Activated CD8-positive, alpha-beta T cell treated with anti-CD3 and anti-CD28 coated beads, Interleukin-2, amount 10 ng/mL, durations not matched to agents 7 days and 5 days (primary cell): Measurements from ENCODE around the gene ZSCAN2. TPM values are rescaled to one million over a fixed set of nuclear protein-coding genes. Genes with fewer than 3 reads are reported as not detected.
"Not testable (repeated sequence)": the region's sequence is repeated elsewhere in the genome, so short reads cannot be mapped to it uniquely, and the experiment has no call there.

Experiments used
- ATAC-seq: fragments of 150-1000 bp; cut with Tn5 transposase; one replicate; pipeline ENCODE4 v1.10.0; 2021; ENCODE audit warnings: moderate library complexity
- CTCF ChIA-PET: fragments of 350-600 bp; sonication (Branson Sonifier 250); formaldehyde crosslinking; loops from one replicate; lab custom pipeline; 2021; ENCODE audit warnings: antibody characterized with exemption; lab: Charles Lee
- POLR2A ChIA-PET: fragments of 350-600 bp; sonication (Branson Sonifier 250); formaldehyde crosslinking; loops from one replicate; lab custom pipeline; 2021; ENCODE audit warnings: antibody characterized with exemption; lab: Charles Lee
- DNase-seq: peaks from one replicate; pipeline ENCODE4 v3.0.0-alpha.2; 2020
- H3K27ac Mint-ChIP-seq: one replicate; pipeline ENCODE4 v1.8.0; 2021; ENCODE audit warnings: mild to moderate bottlenecking, mixed read lengths
- H3K27me3 Mint-ChIP-seq: one replicate; pipeline ENCODE4 v1.8.0; 2021; ENCODE audit warnings: low read depth, mixed read lengths
- H3K36me3 Mint-ChIP-seq: one replicate; pipeline ENCODE4 v1.8.0; 2021; ENCODE audit warnings: low read depth, mixed read lengths
- H3K4me1 Mint-ChIP-seq: one replicate; pipeline ENCODE4 v1.8.0; 2021; ENCODE audit warnings: low read depth, mixed read lengths
- H3K4me3 Mint-ChIP-seq: one replicate; pipeline ENCODE4 v1.8.0; 2021; ENCODE audit warnings: mild to moderate bottlenecking, mixed read lengths
- H3K9me3 Mint-ChIP-seq: one replicate; pipeline ENCODE4 v1.8.0; 2022; ENCODE audit warnings: mixed read lengths; ENCODE audit not compliant: insufficient read depth
- total RNA-seq, 2 experiments: library from RNA; stranded (reverse); gene quantifications; one replicate each; pipeline ENCODE4 v1.2.3, GENCODE V29; 2021

Gene ZSCAN2
- total RNA-seq, 2 experiments from 2014 or later = 6.5 to 6.7 TPM

DNA sequence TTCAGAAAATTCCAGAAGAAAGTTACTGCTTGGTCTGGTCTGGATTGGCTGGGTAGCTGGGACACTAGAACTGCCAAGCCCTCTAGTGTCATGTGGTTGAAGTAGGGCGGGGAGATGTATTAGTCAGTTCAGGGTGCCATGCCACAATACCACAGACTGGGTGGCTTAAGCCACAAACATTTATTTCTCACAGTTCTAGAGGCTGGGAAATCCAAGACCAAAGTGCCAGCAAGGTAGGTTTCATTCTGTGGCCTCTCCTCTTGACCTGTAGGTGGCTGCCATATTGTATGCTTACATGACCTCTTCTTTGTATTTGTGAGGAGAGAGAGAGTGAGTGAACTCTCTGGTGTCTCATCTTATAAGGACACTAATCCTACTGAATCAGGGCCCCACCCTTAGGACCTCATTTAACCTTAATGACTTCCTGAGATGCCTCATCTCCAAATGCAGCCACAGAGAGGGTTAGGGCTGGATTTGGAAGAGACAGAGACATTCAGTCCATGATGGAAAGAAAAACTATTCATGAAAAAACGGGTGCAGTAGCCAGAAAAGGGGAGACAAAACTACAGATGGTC is 18.1 kb upstream of the ZSCAN2 start:
- ATAC-seq (no peak), DNase-seq (no peak)
- CTCF ChIA-PET = interaction anchor here (2.8 kb wide), 1 partner anchor 11 kb away, joined by 9 read pairs; no protein-coding TSS in a partner anchor
- Mint-ChIP-seq H3K36me3 (peaks cover 2% of the 10 kb centered on the region), H3K4me3 (no peak overlapping the region), H3K4me1 (peaks cover 14% of the 10 kb centered on the region), H3K27me3 (peaks cover 17% of the 10 kb centered on the region), H3K9me3 (peaks cover 6% of the 10 kb centered on the region), H3K27ac (no peak overlapping the region)
- POLR2A ChIA-PET = no interaction called here

GRCh38 chr15:84583921-84584320 is 16.9 kb upstream of the ZSCAN2 start:
- CTCF ChIA-PET = interaction anchor here (0.6 kb wide), 1 partner anchor 1588 kb away, joined by 3 read pairs; no protein-coding TSS in a partner anchor
- not testable (repeated sequence) for H3K27ac Mint-ChIP-seq
- H3K4me1 Mint-ChIP-seq = peaks cover 18% of the 10 kb centered on the region

GRCh38 chr15:84586696-84587095 is 14.1 kb upstream of the ZSCAN2 start:
- Mint-ChIP-seq H3K4me1 (peaks cover 18% of the 10 kb centered on the region), H3K4me3 (no peak overlapping the region), H3K36me3 (peaks cover 2% of the 10 kb centered on the region), H3K9me3 (peaks cover 6% of the 10 kb centered on the region), H3K27me3 (peaks cover 11% of the 10 kb centered on the region), H3K27ac (no peak overlapping the region)
- ATAC-seq (no peak), DNase-seq (no peak)
- ChIA-PET CTCF (interaction anchor here (0.7 to 4.1 kb wide), 8 partner anchors 12 to 703 kb away, joined by 3 to 52 read pairs (median 10); partner anchors contain the start of gene ZSCAN2), POLR2A (no interaction called here)

More at GRCh38 chr15:84583921-84584320, 16.9 kb upstream of the ZSCAN2 start:
- H3K9me3 Mint-ChIP-seq, POLR2A ChIA-PET, DNase-seq, H3K36me3 Mint-ChIP-seq, ATAC-seq, H3K4me3 Mint-ChIP-seq: not testable (repeated sequence)
- H3K27me3 Mint-ChIP-seq = peaks cover 13% of the 10 kb centered on the region

DNA sequence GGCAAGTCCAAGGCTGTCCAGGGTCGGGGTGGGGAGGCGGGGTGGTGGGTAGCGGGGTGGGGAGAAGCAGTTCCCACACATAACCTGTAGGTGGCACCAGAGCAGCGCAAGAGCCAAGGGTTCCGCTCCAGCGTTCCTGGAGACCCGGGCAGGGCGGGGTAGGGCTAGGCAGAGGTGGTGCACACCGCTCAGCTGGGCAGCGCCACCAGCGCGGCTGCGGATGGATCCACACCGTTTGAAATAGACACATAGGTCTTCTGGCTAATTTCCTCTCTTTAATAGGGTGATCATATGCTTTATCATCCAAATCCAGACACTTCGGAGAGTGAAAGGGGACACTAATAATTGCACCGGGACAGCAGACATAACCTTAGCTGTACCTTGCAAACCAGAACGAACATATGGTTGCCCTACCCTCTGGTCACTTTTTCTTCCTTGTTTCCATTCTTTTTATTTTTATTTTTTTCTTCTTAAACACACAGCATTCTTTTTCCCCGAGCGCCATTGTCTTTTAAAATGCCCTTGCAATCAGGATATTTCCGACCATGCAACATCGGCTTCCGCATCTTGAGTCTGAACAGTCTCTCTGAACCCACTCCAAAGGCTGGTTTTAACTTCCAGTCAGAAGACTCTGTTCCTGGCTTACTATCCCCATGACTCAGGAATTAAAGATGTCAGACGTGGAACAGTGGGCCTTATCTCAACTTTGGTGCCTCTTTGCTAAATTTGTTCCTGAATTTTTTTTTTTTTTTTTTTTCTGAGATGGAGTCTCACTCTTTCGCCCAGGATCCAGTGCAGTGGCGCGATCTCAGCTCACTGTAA is 12.5 kb upstream of the ZSCAN2 start:
- H3K27me3 Mint-ChIP-seq = peaks cover 14% of the 10 kb centered on the region
- ATAC-seq = peak; percentile 100
- no peaks in the 10 kb centered on the region for H3K9me3 Mint-ChIP-seq
- peak overlapping the region; percentile 59 for H3K4me3 Mint-ChIP-seq
- POLR2A ChIA-PET = interaction anchor here (1.1 to 1.2 kb wide), 2 partner anchors 17 to 65 kb away, joined by 3 to 4 read pairs; partner anchors contain the start of gene WDR73
- no peaks in the 10 kb centered on the region for H3K36me3 Mint-ChIP-seq
- peaks cover 5% of the 10 kb centered on the region for H3K4me1 Mint-ChIP-seq
- CTCF ChIA-PET = interaction anchor here (0.6 to 4.1 kb wide), 34 partner anchors 7 to 701 kb away, joined by 3 to 52 read pairs (median 4); partner anchors contain the start of genes WDR73, ZNF592 and ZSCAN2
- peak; percentile 91 for DNase-seq
- H3K27ac Mint-ChIP-seq = no peak overlapping the region

- DNase-seq (no peak), ATAC-seq (no peak)
- H3K36me3 Mint-ChIP-seq = no peaks in the 10 kb centered on the region
- H3K27ac Mint-ChIP-seq = no peak overlapping the region
- POLR2A ChIA-PET = no interaction called here
- peaks cover 8% of the 10 kb centered on the region for H3K27me3 Mint-ChIP-seq
- CTCF ChIA-PET = interaction anchor here (0.9 to 2.9 kb wide), 6 partner anchors 8 to 338 kb away, joined by 3 to 9 read pairs (median 4); partner anchors contain the start of gene WDR73
- peaks cover 19% of the 10 kb centered on the region for H3K4me1 Mint-ChIP-seq
- H3K4me3 Mint-ChIP-seq = no peak overlapping the region
- no peaks in the 10 kb centered on the region for H3K9me3 Mint-ChIP-seq
These were observed 10.4 kb upstream of the ZSCAN2 start for GRCh38 chr15:84590406-84590805.

DNA sequence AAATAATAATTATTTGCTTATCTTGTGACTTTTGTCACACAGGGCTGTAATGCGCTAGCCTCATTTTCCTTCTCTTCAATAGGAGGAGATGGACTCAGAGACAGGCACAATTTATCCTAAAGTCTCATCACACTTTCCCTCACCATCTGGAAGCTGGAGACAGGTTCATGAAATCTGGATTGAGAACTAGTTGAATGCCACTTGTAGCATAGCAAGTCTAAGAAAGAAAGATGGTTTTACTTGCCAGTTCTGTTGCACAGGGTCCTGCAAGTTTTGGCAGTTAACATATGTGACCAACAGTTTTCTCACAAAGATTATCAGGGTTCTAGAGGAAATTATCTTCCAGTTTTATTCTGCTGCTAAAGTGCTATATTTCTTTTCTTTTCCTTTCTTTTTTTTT is 9.0 kb upstream of the ZSCAN2 start:
- peaks cover 21% of the 10 kb centered on the region for H3K4me1 Mint-ChIP-seq
- H3K27me3 Mint-ChIP-seq = peaks cover 6% of the 10 kb centered on the region
- H3K9me3 Mint-ChIP-seq = no peaks in the 10 kb centered on the region
- H3K4me3 Mint-ChIP-seq = no peak overlapping the region
- ATAC-seq (no peak), DNase-seq (no peak)
- POLR2A ChIA-PET = no interaction called here
- no peaks in the 10 kb centered on the region for H3K36me3 Mint-ChIP-seq
- H3K27ac Mint-ChIP-seq = no peak overlapping the region
- CTCF ChIA-PET = interaction anchor here (1.2 to 2.9 kb wide), 2 partner anchors 62 to 336 kb away, joined by 4 to 9 read pairs; partner anchors contain the start of gene WDR73

DNA sequence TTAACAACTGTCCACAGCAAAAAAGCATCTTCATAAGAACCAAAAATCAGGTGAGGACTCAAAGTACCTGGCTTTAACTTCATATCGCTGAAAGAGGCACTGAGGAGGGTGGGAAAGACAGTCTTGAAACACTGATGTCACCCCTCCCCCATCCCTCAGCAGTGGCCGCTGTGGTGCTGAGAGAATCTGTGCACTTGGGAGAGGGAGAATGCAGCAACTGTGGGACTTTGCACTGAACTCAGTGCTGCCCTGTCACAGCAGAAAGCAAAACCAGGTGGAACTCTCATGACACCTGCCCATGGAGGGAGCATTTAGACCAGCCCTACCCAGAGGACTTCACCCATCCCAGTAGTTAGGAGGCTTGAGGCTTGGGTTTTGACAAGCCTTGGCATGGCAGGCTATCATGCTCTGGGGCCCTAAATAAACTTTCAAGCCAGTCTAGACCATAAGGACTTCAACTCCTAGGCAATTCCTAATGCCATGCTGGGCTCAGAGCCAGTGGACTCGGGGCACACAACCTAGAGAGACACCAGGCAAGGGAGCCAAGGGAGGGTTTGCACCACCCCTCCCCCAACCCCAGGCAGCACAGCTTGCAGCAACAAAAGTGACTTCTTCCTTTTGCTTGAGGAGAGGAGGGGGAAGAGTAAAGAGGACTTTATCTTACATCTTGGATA is 6.1 kb upstream of the ZSCAN2 start:
- Mint-ChIP-seq H3K36me3 (no peaks in the 10 kb centered on the region), H3K9me3 (no peaks in the 10 kb centered on the region), H3K27me3 (peaks cover 3% of the 10 kb centered on the region), H3K4me3 (no peak overlapping the region), H3K27ac (no peak overlapping the region), H3K4me1 (peaks cover 45% of the 10 kb centered on the region)
- ATAC-seq (no peak), DNase-seq (no peak)
- ChIA-PET CTCF (interaction anchor here (0.8 to 1.3 kb wide), 3 partner anchors 11 to 59 kb away, joined by 3 to 4 read pairs (median 3); partner anchors contain the start of gene WDR73), POLR2A (no interaction called here)

GRCh38 chr15:84595660-84596059 is 5.1 kb upstream of the ZSCAN2 start:
- ChIA-PET POLR2A (no interaction called here), CTCF (interaction anchor here (1.0 to 1.3 kb wide), 2 partner anchors 8 to 10 kb away, joined by 3 to 4 read pairs; no protein-coding TSS in a partner anchor)
- Mint-ChIP-seq H3K4me1 (peaks cover 49% of the 10 kb centered on the region), H3K36me3 (no peaks in the 10 kb centered on the region), H3K27ac (no peak overlapping the region), H3K27me3 (peaks cover 3% of the 10 kb centered on the region), H3K4me3 (no peak overlapping the region), H3K9me3 (no peaks in the 10 kb centered on the region)
- ATAC-seq = no peak
- no peak for DNase-seq

- Mint-ChIP-seq H3K9me3 (no peaks in the 10 kb centered on the region), H3K36me3 (no peaks in the 10 kb centered on the region), H3K4me3 (no peak overlapping the region), H3K27ac (no peak overlapping the region), H3K27me3 (peaks cover 3% of the 10 kb centered on the region), H3K4me1 (peaks cover 54% of the 10 kb centered on the region)
- no peak for DNase-seq
- CTCF ChIA-PET = interaction anchor here (0.8 to 5.7 kb wide), 10 partner anchors 10 to 447 kb away, joined by 3 to 79 read pairs (median 7); partner anchors contain the start of gene WDR73
- POLR2A ChIA-PET = no interaction called here
- no peak for ATAC-seq
These were observed 3.5 kb upstream of the ZSCAN2 start for GRCh38 chr15:84597296-84597695.

- POLR2A ChIA-PET = interaction anchor here (1.0 to 1.8 kb wide), 4 partner anchors 33 to 57 kb away, joined by 4 to 10 read pairs (median 8); no protein-coding TSS in a partner anchor
- DNase-seq (peak; percentile 62), ATAC-seq (peak; percentile 42)
- H3K27me3 Mint-ChIP-seq = no peaks in the 10 kb centered on the region
- H3K36me3 Mint-ChIP-seq = no peaks in the 10 kb centered on the region
- peaks cover 59% of the 10 kb centered on the region for H3K4me1 Mint-ChIP-seq
- peak overlapping the region; percentile 58 for H3K27ac Mint-ChIP-seq
- H3K4me3 Mint-ChIP-seq = peak overlapping the region; percentile 45
- CTCF ChIA-PET = interaction anchor here (0.7 to 5.7 kb wide), 39 partner anchors 8 to 570 kb away, joined by 3 to 79 read pairs (median 5); partner anchors contain the start of gene WDR73
- no peaks in the 10 kb centered on the region for H3K9me3 Mint-ChIP-seq
These were observed 2.6 kb upstream of the ZSCAN2 start for GRCh38 chr15:84598250-84598649.

DNA sequence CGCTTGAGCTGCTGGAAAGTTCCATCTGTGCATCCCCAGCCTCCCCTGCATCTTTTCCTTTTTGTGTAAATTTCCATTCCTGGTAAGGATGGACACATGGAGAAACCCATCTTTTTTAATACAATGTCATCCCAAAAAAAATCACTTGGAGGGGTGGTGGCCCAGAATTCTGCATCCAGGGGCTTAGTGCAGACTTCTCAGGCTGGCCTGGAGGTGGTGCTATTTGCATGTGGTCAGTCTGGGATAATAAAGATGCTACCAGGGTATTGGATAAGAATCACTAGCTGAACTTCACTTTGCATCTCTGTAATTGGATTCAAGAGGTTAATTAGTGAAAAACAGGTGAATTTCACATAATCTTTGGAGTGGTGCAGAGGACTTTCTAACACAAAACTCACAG is 1.8 kb upstream of the ZSCAN2 start:
- Mint-ChIP-seq H3K4me1 (peaks cover 62% of the 10 kb centered on the region), H3K27ac (peak overlapping the region; percentile 58), H3K27me3 (no peaks in the 10 kb centered on the region), H3K36me3 (no peaks in the 10 kb centered on the region), H3K4me3 (peak overlapping the region; percentile 45), H3K9me3 (no peaks in the 10 kb centered on the region)
- DNase-seq = peak; percentile 47
- no peak for ATAC-seq
- POLR2A ChIA-PET = interaction anchor here (0.5 to 1.8 kb wide), 5 partner anchors 33 to 556 kb away, joined by 3 to 10 read pairs (median 6); no protein-coding TSS in a partner anchor
- CTCF ChIA-PET = interaction anchor here (0.7 to 5.7 kb wide), 41 partner anchors 9 to 570 kb away, joined by 3 to 79 read pairs (median 5); partner anchors contain the start of gene WDR73
